IPS-NIHi7 (cell line): ENCODE data around the gene DOK4.

Source experiments
- DNase-seq: peaks from one replicate; pipeline ENCODE4 v3.0.0; 2012; ENCODE audit warnings: mixed read lengths; ENCODE audit errors: extremely low spot score

The DOK4 gene

DNA sequence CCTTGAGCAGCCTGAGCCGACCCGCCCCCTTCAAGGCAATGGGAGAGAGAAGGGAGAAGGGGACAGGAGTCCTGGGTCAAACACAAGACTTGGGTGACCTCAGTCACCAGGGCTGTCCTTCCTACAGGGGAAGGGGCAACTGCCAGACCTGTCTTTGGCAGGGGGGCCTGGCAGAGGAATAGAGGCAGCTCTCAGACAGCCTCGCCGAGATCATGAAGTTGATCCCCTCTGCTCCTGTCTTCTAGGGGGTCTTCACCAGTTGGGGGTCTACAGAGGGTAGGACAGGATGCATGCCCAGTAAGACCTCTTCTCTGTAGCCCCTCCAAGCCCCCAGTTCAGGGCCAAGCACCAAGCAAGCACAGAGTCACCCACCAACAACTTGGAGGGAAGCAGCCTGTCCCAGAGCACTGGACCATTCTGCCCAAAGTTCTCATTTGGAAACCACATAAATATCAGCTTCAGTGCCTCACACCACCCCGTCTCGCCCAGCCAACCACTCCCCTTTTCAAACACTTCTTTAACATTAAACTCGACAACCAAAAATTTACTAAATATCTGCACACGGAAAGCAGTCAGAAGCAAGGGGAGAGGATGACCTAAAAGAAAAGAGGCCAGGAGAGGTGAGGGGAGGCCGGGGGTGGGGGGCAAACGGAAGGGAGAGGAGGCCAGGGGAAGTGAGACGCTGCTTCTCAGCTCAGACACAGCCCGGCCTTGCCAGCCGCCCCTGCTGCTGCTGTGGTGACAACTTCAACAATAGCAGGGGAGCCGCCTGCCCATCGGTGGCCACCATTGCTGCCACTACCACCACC, 7.7 kb downstream of the DOK4 start:
- no peak for DNase-seq

DNA sequence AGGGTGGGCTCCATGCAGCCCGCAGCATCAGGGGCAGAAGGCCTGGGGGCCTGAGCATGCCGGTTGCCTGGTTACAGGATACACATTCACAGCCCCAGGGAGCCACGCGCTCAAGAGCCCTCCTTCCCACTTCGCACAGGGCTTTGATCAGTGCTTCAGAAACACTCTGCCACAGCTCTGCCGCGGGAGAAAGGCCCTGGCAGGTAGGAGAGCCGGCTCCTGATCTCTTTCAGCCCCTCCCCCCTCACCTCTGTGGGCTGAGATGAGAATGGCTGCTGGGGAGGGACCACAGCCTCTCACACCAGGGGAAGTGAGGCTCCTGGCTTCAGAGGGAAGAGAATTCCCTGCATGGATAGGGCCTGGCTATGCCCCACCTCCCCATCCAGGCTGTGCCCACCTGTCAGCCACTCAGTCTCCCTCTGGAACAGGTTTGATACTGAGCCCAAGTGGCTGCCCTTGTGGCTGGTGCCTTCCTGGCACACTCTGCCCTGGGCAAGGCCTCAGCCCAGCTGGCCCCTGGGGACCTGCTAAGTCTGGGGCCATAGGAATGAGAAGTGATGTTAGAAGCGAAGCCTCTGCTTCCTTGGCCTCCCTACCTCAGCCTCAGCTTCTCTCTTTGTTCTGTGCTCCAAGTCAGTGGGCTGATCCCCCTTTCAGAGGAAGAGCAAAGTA, 8.6 kb downstream of the DOK4 start:
- no peak for DNase-seq

- DNase-seq = no peak
Measured at GRCh38 chr16:57476546-57477410, 9.5 kb downstream of the DOK4 start.

DNA sequence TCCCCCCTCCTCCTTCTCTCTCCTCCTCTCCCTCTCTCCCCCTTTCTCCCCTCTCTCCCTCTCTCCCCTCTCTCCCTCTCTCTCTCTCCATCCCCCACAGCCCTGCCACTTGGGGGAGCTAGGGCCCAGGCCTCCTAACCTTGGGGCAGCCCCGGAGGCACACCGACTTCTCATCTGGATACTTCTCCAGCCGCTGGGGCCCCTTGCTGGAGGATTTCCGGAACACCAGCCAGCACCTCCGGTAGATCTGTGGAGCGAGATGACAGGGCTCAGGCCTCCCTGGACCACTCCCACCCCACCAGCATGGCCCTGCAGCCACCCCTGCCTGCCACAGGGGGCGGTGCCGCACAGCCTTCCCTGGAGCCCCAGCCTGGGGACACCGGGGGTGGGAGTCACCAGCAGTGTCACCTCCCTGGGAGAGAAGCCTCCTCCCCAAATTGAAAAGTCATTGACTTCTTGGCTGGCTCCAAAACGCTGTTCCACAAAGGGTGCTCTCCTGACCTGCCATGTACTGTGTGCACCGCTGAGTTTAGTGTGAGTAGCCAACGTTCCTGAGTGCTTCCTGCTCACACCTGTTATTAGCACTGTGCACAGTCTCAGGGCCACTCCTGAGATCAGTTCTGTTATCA, 10.5 kb downstream of the DOK4 start:
- DNase-seq = peak; percentile 88

GRCh38 chr16:57474671-57475661, 11.3 kb downstream of the DOK4 start:
- DNase-seq = no peak

GRCh38 chr16:57473906-57474305, 12.4 kb downstream of the DOK4 start:
- DNase-seq = no peak

- no peak for DNase-seq
Measured at GRCh38 chr16:57473176-57473840, 13.0 kb downstream of the DOK4 start.

GRCh38 chr16:57472665-57473060, 13.6 kb downstream of the DOK4 start:
- peak; percentile 38 for DNase-seq

DNA sequence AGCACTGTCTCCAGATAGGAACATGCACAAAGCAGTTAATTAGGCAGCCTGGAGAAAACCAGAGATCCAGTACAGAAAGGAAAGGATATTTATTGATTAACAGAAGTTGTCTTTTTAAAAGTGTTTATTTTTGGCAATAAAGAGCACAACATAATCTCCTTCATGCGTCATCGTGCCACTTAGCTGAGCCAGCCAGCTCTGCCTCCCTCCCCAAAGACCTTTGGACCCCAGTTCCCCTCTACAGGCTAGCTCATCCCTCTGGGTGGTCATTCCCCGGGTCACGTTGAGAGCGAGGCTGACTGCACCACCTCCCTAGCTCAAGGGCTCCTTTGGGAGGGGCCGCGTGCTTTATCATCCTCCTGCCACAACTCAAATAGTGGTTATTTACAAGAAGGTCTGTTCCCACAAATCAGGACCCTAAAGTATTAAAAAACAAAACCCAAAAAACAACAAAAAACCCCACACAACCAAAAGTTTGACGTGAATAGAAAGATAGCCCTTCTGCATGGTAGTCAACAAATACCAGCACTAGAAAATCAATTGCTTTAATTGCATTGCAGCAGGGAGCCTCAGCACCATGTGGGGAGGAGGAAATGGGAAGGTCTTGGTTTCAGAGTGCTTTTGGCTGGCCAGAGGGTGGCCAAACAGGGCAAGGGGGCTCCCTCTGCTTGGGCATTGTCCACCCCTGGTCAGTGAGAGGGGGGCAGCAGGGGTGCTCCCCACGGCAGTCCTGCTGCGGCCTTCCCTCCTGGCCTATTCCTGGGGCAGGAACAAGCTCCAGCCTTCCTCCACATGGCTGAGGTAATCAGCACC, 14.2 kb downstream of the DOK4 start:
- DNase-seq = peak; percentile 66

DNA sequence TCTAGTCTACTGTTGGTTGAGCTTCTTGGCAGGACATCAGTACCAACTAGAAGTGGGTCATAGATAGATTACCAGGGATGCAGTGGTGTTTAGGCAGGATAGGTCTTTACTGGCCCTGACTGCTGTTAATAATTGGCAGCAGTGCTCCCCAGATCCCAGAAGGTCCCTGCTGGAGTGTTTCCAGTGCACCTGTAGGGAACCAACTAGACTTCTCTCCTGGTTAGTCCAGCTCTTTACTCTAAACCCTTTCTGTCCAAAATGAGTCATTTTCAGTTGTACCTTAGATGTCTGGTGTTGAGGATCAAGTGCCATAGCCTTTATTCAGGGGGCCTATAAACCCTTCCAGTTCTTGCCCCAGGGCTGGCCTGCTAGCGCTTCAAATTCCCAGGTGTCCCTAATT, 15.1 kb downstream of the DOK4 start:
- no peak for DNase-seq

- DNase-seq = no peak
Measured at GRCh38 chr16:57470711-57471110, 15.6 kb downstream of the DOK4 start.

- DNase-seq = no peak
Measured at GRCh38 chr16:57469917-57470470, 16.3 kb downstream of the DOK4 start.

DNA sequence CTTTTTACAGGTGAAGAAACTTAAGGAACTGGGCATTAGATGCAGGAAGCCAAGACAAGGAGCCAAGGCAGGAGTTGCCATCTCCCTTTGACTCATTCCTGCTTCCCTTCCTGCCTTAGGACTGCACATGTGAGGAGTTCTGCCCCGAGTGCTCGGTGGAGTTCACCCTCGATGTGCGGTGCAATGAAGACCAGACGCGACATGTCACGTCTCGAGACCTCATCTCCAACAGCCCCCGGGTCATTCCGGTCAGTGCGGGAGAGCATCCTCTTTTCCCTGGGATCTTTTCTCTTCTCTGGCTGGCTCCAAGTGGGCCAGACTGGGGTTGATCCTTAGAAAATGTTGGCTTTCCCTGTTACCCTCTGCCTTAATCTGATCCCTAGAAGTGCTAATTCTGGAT, 17.2 kb downstream of the DOK4 start:
- DNase-seq = no peak

GRCh38 chr16:57468346-57468745, 17.9 kb downstream of the DOK4 start:
- DNase-seq = no peak

- DNase-seq = no peak
Measured at GRCh38 chr16:57464523-57464922, 21.8 kb downstream of the DOK4 start.

DNA sequence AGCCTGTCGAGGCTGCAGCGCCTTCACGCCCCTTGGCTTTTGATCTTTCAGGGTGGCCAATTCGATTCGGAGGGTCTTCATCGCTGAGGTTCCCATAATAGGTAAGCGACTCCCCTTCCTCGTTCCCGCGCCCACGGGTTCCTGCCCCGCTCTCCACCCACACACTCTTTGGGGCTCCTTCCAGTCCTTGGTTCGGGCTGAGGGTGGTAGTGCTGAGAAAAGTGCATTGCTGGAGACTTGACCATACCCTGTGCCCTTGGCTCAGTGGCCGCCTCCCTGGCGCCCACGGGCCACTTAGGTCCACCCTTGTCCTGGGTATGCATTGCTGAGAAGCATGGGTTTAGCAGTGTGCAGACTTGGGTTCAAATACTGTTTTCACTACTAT, 23.3 kb downstream of the DOK4 start:
- DNase-seq = no peak

DNA sequence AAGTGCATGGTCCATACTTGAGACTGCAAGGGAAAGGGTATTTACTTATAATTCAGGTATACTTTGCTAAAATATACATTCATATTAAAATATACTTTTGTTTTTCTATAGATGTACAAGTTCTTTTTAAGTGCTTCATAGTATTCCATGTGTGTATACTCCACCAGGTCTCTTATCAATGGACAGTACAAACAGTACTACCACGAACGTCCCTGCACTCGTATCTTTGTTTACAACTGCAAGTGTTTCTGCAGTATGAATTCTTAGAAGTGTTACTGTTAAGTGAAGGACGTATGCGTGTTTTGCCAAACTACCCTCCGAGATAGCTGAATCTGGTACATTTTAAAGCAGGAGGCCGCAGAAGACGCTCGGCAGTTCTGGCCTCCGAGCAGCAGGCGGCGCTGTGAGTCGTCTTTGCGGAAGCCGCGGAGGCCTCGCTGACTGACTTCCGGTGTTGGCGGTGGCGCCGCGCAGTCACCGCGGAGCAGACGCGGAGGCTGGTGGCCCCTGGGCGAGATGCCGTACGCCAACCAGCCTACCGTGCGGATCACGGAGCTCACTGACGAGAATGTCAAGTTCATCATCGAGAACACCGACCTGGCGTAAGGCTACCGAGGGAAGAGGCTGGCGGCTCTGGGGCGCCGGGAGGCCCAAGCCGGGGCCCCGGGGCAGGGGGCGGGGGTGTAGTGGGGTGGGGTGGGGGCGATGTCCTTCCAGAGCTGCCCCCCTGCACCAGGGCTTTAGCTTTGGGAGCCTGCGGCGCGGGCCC, 23.9 kb downstream of the DOK4 start, which contains the start of gene POLR2C:
Gene POLR2C (plus strand): TSS at position 471 of the 769 bp plus-strand sequence. CDS start 46 bp downstream, at position 517.
- DNase-seq = peak; percentile 93

DNA sequence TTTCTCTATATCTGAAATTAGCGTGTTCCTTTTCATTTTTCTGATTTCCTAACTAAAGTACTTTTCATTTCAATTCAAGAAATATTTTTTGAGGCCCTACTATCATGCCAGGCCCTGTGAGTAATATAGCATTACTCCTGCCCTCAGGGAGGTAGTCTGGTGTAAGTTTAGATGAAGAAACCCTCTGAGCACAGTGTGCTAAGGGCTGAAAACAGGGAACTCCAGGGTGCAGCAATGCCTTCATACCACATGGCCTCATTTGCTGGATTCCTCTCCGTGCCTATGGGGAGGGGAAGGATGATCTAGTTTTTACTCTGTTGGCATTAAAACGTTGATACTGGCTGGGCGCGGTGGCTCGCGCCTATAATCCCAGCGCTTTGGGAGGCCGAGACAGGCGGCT, 34.3 kb downstream of the DOK4 start:
- no peak for DNase-seq
